ENCODE measurements around the gene JHY.

Gene JHY

GRCh38 chr11:122933416-122933815 is 50.9 kb downstream of the JHY start:
- H3K4me3 ChIP-seq (ENCODE audit: low read depth, low read length): no peak overlapping the region
- no peak for TF ChIP-seq CTCF (IDR thresholded peaks at IDR 0.05; ENCODE audit: control insufficient read depth, extremely low read depth, insufficient read depth)
- no peak for DNase-seq (ENCODE audit: low read depth)

GRCh38 chr11:122937983-122938382 is 55.4 kb downstream of the JHY start:
- TF ChIP-seq CTCF (IDR thresholded peaks at IDR 0.05; ENCODE audit: control insufficient read depth, extremely low read depth, insufficient read depth): no peak
- H3K4me3 ChIP-seq (ENCODE audit: low read depth, low read length): no peak overlapping the region
- no peak for DNase-seq (ENCODE audit: low read depth)

GRCh38 chr11:122938557-122938956 is 56.0 kb downstream of the JHY start:
- no peak for DNase-seq (ENCODE audit: low read depth)
- H3K4me3 ChIP-seq (ENCODE audit: low read depth, low read length): no peak overlapping the region
- no peak for TF ChIP-seq CTCF (IDR thresholded peaks at IDR 0.05; ENCODE audit: control insufficient read depth, extremely low read depth, insufficient read depth)

GRCh38 chr11:122951211-122951610 is 68.7 kb downstream of the JHY start:
- no peak overlapping the region for H3K4me3 ChIP-seq (ENCODE audit: low read depth, low read length)
- DNase-seq (ENCODE audit: low read depth): no peak
- no peak for TF ChIP-seq CTCF (IDR thresholded peaks at IDR 0.05; ENCODE audit: control insufficient read depth, extremely low read depth, insufficient read depth)

GRCh38 chr11:122954455-122954854 is 71.9 kb downstream of the JHY start:
- TF ChIP-seq CTCF (IDR thresholded peaks at IDR 0.05; ENCODE audit: control insufficient read depth, extremely low read depth, insufficient read depth): no peak
- DNase-seq (ENCODE audit: low read depth): no peak
- H3K4me3 ChIP-seq (ENCODE audit: low read depth, low read length): no peak overlapping the region

- no peak for TF ChIP-seq CTCF (IDR thresholded peaks at IDR 0.05; ENCODE audit: control insufficient read depth, extremely low read depth, insufficient read depth)
- no peak overlapping the region for H3K4me3 ChIP-seq (ENCODE audit: low read depth, low read length)
- no peak for DNase-seq (ENCODE audit: low read depth)
Observed at GRCh38 chr11:122963961-122964360, 81.4 kb downstream of the JHY start.

GRCh38 chr11:122976061-122976733 is 93.6 kb downstream of the JHY start:
- DNase-seq (ENCODE audit: low read depth): no peak
- no peak for TF ChIP-seq CTCF (IDR thresholded peaks at IDR 0.05; ENCODE audit: control insufficient read depth, extremely low read depth, insufficient read depth)
- no peak overlapping the region for H3K4me3 ChIP-seq (ENCODE audit: low read depth, low read length)
